ENCODE measurements around the gene ABITRAM. TPM values are rescaled to one million over a fixed set of nuclear protein-coding genes. Genes with fewer than 3 reads are reported as not detected.
"Not testable (repeated sequence)": the region's sequence is repeated elsewhere in the genome, so short reads cannot be mapped to it uniquely, and the experiment has no call there.

The ABITRAM gene
- total RNA-seq, 4 donors from 2014 or later = 7.5 to 10.9 (median 8.1) TPM

DNA sequence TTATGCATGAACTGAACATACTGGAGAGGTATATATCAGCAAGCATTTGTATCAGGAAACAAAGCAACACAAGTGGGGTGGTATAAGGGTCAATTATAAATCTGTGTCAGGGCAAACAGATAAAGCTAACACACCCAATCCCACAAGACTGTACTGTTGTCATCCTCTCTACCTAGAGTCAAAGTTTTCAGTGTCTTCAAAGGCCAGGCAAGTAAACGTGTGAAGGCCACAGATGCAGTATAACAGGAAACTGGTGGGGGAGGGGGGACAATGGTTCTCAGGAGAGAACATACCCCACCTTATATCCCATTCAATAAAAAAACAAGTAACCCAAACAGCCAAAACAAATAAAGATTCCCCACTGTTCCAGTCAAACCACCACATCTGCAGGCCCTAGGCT is 22.4 kb upstream of the ABITRAM start:
- DNase-seq (no peak), ATAC-seq (no peak)
- in situ Hi-C loops (cut with MboI; ENCODE audit: low sequenced_read_pairs in 4 of 4) = no loop called here
- intact Hi-C loops (cut with DNase I; ENCODE audit: low total_unique reads) = no loop called here
- H3K27me3 ChIP-seq = no peaks in the 10 kb centered on the region
- TF ChIP-seq, protein P1, sequence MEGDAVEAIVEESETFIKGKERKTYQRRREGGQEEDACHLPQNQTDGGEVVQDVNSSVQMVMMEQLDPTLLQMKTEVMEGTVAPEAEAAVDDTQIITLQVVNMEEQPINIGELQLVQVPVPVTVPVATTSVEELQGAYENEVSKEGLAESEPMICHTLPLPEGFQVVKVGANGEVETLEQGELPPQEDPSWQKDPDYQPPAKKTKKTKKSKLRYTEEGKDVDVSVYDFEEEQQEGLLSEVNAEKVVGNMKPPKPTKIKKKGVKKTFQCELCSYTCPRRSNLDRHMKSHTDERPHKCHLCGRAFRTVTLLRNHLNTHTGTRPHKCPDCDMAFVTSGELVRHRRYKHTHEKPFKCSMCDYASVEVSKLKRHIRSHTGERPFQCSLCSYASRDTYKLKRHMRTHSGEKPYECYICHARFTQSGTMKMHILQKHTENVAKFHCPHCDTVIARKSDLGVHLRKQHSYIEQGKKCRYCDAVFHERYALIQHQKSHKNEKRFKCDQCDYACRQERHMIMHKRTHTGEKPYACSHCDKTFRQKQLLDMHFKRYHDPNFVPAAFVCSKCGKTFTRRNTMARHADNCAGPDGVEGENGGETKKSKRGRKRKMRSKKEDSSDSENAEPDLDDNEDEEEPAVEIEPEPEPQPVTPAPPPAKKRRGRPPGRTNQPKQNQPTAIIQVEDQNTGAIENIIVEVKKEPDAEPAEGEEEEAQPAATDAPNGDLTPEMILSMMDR (IDR thresholded peaks at IDR 0.05 in 4 of 5, conservative IDR thresholded peaks at IDR 0.05 in 1 of 5) = no peak
- no peak for TF ChIP-seq POLR2A (IDR thresholded peaks at IDR 0.05)
- no peaks in the 10 kb centered on the region for H3K4me1 ChIP-seq
- H3K9me3 ChIP-seq = no peaks in the 10 kb centered on the region
- H3K27ac ChIP-seq = no peak overlapping the region
- H3K36me3 ChIP-seq = peaks cover 4 to 94% of the 10 kb centered on the region in 2 donors
- no peak overlapping the region for H3K4me3 ChIP-seq

DNA sequence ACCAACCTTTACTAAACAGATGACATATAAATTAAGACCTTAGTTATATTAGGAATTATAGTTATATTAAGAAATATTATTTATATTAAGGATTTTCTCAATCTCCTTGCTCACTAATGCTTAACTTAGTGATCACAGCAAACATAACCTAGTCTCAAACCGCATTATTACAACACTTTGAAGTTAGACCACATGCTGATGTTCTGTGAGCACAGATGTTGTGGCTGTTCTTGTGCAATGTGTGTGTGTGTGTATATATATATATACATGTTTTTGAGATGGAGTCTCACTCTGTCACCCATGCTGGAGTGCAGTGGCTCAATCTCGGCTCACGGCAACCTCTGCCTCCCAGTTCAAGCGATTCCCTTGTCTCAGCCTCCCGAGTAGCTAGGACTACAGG is 20.8 kb upstream of the ABITRAM start:
- intact Hi-C loops (cut with DNase I; ENCODE audit: low total_unique reads) (no loop called here), in situ Hi-C loops (cut with MboI; ENCODE audit: low sequenced_read_pairs in 4 of 4) (no loop called here)
- H3K36me3 ChIP-seq = peaks cover 0 to 94% of the 10 kb centered on the region in 2 donors
- no peak for ATAC-seq
- DNase-seq = no peak
- H3K27me3 ChIP-seq = no peaks in the 10 kb centered on the region
- no peak overlapping the region for H3K27ac ChIP-seq
- no peaks in the 10 kb centered on the region for H3K9me3 ChIP-seq
- no peaks in the 10 kb centered on the region for H3K4me1 ChIP-seq
- H3K4me3 ChIP-seq = no peak overlapping the region
- TF ChIP-seq, protein P1 (IDR thresholded peaks at IDR 0.05 in 4 of 5, conservative IDR thresholded peaks at IDR 0.05 in 1 of 5) = no peak
- TF ChIP-seq POLR2A (IDR thresholded peaks at IDR 0.05) = no peak

DNA sequence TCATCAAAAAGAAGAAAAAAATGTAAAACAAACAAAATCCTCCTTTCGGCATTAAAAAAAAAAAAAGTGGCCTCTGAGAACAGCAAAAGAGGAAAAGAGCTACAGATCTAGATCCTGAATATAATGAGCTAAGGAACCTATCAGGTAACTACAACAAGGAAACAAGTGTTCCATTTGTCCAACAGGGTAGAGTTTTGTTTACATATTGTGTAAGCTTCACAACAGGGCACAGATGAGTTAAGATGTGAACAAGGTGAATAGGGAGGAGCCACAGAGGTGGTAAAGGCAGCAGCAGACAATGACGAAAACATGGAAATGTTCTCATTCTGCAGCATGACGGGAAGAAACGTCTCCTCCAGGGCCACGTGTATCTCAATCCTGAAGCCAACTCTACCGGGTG is 14.7 kb upstream of the ABITRAM start:
- H3K4me1 ChIP-seq = no peaks in the 10 kb centered on the region
- no peaks in the 10 kb centered on the region for H3K27me3 ChIP-seq
- ATAC-seq (no peak), DNase-seq (no peak)
- in situ Hi-C loops (cut with MboI; ENCODE audit: low sequenced_read_pairs in 4 of 4) (no loop called here), intact Hi-C loops (cut with DNase I; ENCODE audit: low total_unique reads) (no loop called here)
- no peak for TF ChIP-seq POLR2A (IDR thresholded peaks at IDR 0.05)
- TF ChIP-seq, protein P1 (IDR thresholded peaks at IDR 0.05 in 4 of 5, conservative IDR thresholded peaks at IDR 0.05 in 1 of 5) = no peak
- H3K27ac ChIP-seq = no peak overlapping the region
- H3K4me3 ChIP-seq = no peak overlapping the region
- H3K36me3 ChIP-seq = peaks cover 0 to 89% of the 10 kb centered on the region in 2 donors
- H3K9me3 ChIP-seq = no peaks in the 10 kb centered on the region

DNA sequence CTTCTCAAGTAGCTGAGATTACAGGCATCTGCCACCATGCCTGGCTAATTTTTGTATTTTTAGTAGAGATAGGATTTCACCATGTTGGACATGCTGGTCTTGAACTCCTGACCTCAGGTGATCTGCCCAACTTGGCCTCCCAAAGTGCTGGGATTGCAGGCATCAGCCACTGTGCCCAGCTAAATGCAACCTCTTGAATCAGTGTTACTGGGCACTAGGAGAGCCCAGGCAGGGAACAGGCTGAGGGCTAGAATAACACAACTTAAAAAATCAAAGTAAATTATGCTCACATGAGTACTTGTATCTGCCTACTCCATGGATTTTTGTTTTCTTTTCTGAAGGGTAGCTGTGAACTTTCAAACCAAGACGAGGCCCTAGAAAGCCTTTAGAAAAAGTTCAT is 13.8 kb upstream of the ABITRAM start:
- peaks cover 0 to 89% of the 10 kb centered on the region in 2 donors for H3K36me3 ChIP-seq
- H3K9me3 ChIP-seq; H3K4me3 ChIP-seq; H3K27ac ChIP-seq; in situ Hi-C loops (cut with MboI; ENCODE audit: low sequenced_read_pairs in 4 of 4); H3K27me3 ChIP-seq; H3K4me1 ChIP-seq; intact Hi-C loops (cut with DNase I; ENCODE audit: low total_unique reads); DNase-seq; ATAC-seq: not testable (repeated sequence)

DNA sequence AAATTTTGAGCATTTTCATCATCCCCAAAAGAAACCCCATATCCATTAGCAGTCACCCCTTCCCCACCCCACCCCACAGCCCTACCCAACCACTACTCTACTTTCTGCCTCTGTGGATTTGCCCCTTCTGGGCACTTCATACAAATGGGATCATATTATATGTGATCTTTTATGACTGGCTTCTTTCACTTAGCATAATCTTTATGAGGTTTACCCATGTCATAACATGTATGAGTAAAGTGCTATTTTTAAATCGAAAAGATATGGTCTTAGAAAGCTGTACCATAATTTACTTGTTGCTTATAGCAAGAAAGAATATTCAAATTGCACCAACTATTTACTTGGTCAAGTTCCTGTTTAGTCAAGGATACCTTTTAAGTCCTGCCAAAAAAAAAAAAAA is 13.0 kb upstream of the ABITRAM start:
- in situ Hi-C loops (cut with MboI; ENCODE audit: low sequenced_read_pairs in 4 of 4) = no loop called here
- no peak for ATAC-seq
- intact Hi-C loops (cut with DNase I; ENCODE audit: low total_unique reads) = no loop called here

More for the DNA sequence above, 13.0 kb upstream of the ABITRAM start:
- no peaks in the 10 kb centered on the region for H3K4me1 ChIP-seq
- no peak overlapping the region for H3K4me3 ChIP-seq
- no peak overlapping the region for H3K27ac ChIP-seq
- H3K9me3 ChIP-seq = no peaks in the 10 kb centered on the region
- H3K36me3 ChIP-seq = peaks cover 0 to 89% of the 10 kb centered on the region in 2 donors
- TF ChIP-seq, protein P1 (IDR thresholded peaks at IDR 0.05 in 4 of 5, conservative IDR thresholded peaks at IDR 0.05 in 1 of 5) = no peak
- no peak for TF ChIP-seq POLR2A (IDR thresholded peaks at IDR 0.05)
- DNase-seq = no peak
- no peaks in the 10 kb centered on the region for H3K27me3 ChIP-seq
